Activated naive CD4-positive, alpha-beta T cell treated with anti-CD3 and anti-CD28 coated beads, Interleukin-2, amount 10 ng/mL, durations not matched to agents 7 days and 5 days (primary cell): ENCODE measurements around the gene PXDN.
"Not testable (repeated sequence)": the region's sequence is repeated elsewhere in the genome, so short reads cannot be mapped to it uniquely, and the experiment has no call there.

Source experiments
- CTCF ChIA-PET: fragments of 350-600 bp; sonication (Branson Sonifier 250); formaldehyde crosslinking; loops from one replicate; lab custom pipeline; 2021; ENCODE audit warnings: antibody characterized with exemption; lab: Charles Lee
- DNase-seq: peaks from one replicate; pipeline ENCODE4 v3.0.0-alpha.2; 2020
- H3K27ac Mint-ChIP-seq: one replicate; pipeline ENCODE4 v1.8.0; 2021; ENCODE audit warnings: mild to moderate bottlenecking, moderate library complexity, mixed read lengths
- H3K27me3 Mint-ChIP-seq: one replicate; pipeline ENCODE4 v1.8.0; 2021; ENCODE audit warnings: mild to moderate bottlenecking, mixed read lengths
- H3K36me3 Mint-ChIP-seq: one replicate; pipeline ENCODE4 v1.8.0; 2021; ENCODE audit warnings: mixed read lengths
- H3K4me1 Mint-ChIP-seq: one replicate; pipeline ENCODE4 v1.8.0; 2021; ENCODE audit warnings: mixed read lengths
- H3K4me3 Mint-ChIP-seq: one replicate; pipeline ENCODE4 v1.8.0; 2021; ENCODE audit warnings: mild to moderate bottlenecking, moderate library complexity, mixed read lengths
- H3K9me3 Mint-ChIP-seq: one replicate; pipeline ENCODE4 v1.8.0; 2021; ENCODE audit warnings: mixed read lengths

Gene PXDN

DNA sequence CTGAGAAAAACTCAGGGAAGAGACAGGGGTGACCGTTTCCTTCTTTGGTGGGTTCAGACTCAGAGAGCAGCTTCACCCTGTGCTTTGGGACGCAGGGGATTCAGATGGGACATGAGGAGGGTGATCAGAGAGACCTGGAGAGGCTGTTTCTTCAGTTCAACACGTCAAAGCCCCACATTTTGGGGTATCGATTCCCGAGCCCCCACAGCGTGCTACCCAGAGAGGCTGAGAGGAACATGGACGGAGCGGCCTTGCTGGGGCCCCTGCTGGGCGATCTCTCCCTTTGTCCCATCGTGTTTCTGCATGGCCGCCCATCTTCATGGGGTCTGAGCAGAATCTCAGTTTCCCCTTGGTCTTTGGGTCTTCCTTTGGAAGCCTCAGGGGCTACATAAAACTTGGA lies 38.2 kb upstream of the PXDN start:
- peaks cover 28% of the 10 kb centered on the region for H3K27me3 Mint-ChIP-seq
- H3K4me1 Mint-ChIP-seq = no peaks in the 10 kb centered on the region
- no peaks in the 10 kb centered on the region for H3K36me3 Mint-ChIP-seq
- no peak for DNase-seq
- H3K9me3 Mint-ChIP-seq = no peaks in the 10 kb centered on the region
- H3K4me3 Mint-ChIP-seq = no peak overlapping the region
- no peak overlapping the region for H3K27ac Mint-ChIP-seq
- CTCF ChIA-PET = no interaction called here

DNA sequence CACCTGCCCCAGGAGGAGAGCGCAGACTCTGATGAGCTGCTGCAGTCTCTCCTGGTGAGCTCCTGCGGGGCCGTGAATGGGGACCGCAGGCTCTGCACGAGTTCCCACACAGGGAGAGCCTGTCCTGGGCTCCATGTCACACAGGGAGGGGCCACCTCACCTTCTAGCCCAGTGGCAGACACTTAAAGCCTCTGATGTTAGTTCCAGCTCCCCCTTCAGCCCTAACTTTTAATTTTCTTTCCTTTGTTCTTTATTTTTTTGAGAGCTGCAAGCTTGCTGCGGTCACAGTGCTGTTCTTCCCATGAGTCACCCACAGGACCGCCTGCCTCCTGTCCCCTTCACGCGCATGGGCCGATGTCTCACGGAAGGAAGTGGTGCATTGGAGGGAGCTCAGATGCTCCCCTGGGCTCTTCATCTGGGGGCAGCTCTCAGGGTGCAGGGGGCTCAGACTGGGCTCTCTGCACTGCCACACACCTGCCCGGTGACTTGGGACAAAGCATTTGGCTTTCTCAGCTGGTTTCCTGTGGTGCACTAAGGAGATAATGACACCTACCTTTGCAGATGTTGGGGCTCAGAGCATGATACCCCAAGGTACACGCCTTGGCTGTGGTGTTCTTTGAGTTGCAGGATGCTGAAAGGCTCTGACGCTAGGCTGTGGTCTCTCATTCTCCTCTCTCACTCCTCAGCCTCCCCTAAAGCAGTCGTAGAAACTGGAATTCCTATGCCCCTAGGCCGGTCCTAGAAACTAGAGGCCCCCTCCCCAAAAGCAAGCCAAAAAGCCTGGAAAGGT lies 37.2 kb upstream of the PXDN start:
- Mint-ChIP-seq H3K4me1 (no peaks in the 10 kb centered on the region), H3K9me3 (no peaks in the 10 kb centered on the region), H3K4me3 (no peak overlapping the region), H3K36me3 (no peaks in the 10 kb centered on the region), H3K27ac (no peak overlapping the region), H3K27me3 (peaks cover 28% of the 10 kb centered on the region)
- CTCF ChIA-PET = no interaction called here
- DNase-seq = no peak

DNA sequence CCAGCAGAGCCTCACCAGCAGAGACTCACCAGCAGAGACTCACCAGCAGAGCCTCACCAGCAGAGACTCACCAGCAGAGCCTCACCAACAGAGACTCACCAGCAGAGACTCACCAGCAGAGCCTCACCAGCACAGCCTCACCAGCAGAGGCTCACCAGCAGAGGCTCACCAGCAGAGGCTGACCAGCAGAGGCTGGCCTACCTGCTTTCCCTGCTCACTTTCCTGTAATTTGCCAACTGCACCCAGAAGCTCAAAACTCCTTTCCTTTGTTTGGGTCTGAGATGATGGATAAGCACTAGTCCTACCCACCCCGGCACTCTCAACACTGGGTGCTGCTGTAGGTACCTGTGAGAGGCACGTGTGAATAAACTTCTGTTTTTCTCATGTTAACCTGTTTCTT lies 36.4 kb upstream of the PXDN start:
- Mint-ChIP-seq H3K27me3 (peaks cover 27% of the 10 kb centered on the region), H3K36me3 (no peaks in the 10 kb centered on the region), H3K4me1 (no peaks in the 10 kb centered on the region), H3K9me3 (no peaks in the 10 kb centered on the region), H3K4me3 (no peak overlapping the region), H3K27ac (no peak overlapping the region)
- DNase-seq = no peak
- CTCF ChIA-PET = no interaction called here

DNA sequence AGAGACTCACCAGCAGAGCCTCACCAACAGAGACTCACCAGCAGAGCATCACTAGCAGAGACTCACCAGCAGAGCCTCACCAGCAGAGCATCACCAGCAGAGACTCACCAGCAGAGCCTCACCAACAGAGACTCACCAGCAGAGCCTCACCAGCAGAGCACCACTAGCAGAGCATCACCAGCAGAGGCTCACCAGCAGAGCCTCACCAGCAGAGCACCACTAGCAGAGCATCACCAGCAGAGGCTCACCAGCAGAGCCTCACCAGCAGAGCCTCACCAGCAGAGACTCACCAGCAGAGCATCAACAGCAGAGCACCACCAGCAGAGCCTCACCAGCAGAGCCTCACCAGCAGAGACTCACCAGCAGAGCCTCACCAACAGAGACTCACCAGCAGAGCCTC lies 35.7 kb upstream of the PXDN start:
- H3K9me3 Mint-ChIP-seq, CTCF ChIA-PET: not testable (repeated sequence)

DNA sequence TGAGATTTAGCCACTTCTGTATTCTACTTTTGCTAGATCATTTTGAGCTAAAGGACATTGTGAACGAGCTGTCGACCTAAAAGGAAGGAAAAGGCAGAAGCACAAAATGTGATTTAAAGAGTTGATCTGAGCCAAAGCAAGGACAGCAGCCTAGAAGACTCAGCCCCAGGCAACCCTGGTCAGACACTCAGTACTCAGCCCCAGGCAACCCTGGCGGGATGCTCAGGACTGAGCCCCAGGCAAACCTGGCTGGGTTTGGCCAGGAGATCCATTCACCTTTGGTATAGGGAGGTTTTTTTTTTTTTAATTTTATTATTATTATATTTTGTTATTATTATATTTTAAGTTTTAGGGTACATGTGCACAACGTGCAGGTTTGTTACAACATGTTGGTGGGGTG lies 34.3 kb upstream of the PXDN start:
- Mint-ChIP-seq H3K4me3 (no peak overlapping the region), H3K4me1 (no peaks in the 10 kb centered on the region), H3K27me3 (peaks cover 18% of the 10 kb centered on the region), H3K36me3 (no peaks in the 10 kb centered on the region), H3K27ac (no peak overlapping the region), H3K9me3 (no peaks in the 10 kb centered on the region)
- DNase-seq = no peak
- CTCF ChIA-PET = no interaction called here

More for the DNA sequence above, 35.7 kb upstream of the PXDN start:
- not testable (repeated sequence) for H3K4me3 Mint-ChIP-seq, H3K4me1 Mint-ChIP-seq, H3K36me3 Mint-ChIP-seq, H3K27ac Mint-ChIP-seq, DNase-seq
- H3K27me3 Mint-ChIP-seq = peaks cover 21% of the 10 kb centered on the region

DNA sequence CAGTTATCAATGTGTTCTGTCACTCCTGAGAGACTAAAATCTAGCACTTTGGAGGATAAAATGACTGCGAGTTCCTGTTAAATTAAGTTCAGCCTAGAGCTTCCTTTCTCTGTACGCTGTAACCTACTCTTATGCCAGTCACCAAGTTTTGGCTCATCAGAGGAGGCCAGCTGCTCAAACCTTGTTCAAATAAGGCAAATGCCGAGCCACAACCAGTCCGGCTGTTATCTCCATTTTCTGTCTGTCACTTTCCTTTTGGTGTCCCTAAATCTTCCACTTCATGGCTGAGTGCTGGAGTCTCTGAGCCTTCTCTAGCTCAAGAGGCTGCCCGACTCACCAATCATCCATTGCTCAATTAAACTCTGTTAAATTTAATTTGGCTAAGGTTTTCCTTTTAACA lies 33.5 kb upstream of the PXDN start:
- peaks cover 15% of the 10 kb centered on the region for H3K27me3 Mint-ChIP-seq
- H3K4me1 Mint-ChIP-seq = no peaks in the 10 kb centered on the region
- H3K36me3 Mint-ChIP-seq = no peaks in the 10 kb centered on the region
- no peak overlapping the region for H3K4me3 Mint-ChIP-seq
- CTCF ChIA-PET = no interaction called here
- H3K9me3 Mint-ChIP-seq = no peaks in the 10 kb centered on the region
- H3K27ac Mint-ChIP-seq = no peak overlapping the region
- no peak for DNase-seq

DNA sequence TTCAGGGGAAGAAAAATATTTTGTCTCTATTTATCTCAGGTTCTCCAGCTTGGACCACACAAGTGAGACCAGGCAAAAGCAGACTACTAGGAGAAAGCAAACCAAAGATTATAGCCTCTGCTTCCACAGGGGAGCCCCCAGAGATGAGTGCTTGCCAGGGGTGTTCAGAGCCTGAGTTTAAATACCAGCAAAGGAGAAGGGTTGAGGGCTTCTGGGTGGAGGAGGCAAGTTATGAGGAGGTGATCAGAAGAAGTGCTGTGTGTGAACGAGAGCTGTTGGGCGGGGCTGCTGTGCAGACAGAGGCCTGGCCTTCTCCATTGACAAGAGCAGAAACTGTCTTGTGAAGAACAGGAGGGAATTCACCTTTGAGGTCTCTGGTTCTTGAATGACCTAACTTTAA lies 32.8 kb upstream of the PXDN start:
- Mint-ChIP-seq H3K4me3 (no peak overlapping the region), H3K27ac (no peak overlapping the region), H3K27me3 (peaks cover 9% of the 10 kb centered on the region), H3K9me3 (no peaks in the 10 kb centered on the region), H3K36me3 (no peaks in the 10 kb centered on the region), H3K4me1 (no peaks in the 10 kb centered on the region)
- DNase-seq = no peak
- CTCF ChIA-PET = no interaction called here

DNA sequence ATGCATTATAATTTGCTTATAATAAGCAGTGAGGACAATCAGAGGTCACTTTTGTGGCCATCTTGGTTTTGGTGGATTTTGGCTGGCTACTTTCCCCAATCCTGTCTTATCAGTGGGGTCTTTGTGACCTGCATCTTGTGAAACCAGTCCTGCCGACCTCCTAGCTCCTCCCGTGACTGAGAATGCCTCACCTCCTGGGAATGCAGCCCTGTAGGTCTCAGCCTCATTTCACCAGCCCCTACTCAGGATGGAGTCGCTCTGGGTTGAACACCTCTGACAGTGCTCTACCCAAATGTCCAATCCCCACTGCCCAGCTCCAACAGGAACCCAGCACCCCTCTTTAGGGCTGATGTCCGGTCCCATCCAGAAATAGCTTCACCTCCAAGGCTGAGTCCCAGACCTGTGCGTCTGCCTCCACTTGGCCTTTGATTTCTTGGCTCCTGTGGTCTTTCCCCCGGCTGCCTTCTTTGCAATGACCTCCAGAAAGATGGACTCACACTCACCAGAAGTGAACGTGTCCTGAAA lies 31.3 kb upstream of the PXDN start:
- CTCF ChIA-PET = no interaction called here
- no peak for DNase-seq
- no peak overlapping the region for H3K27ac Mint-ChIP-seq
- no peaks in the 10 kb centered on the region for H3K4me1 Mint-ChIP-seq
- H3K36me3 Mint-ChIP-seq = no peaks in the 10 kb centered on the region
- H3K4me3 Mint-ChIP-seq = no peak overlapping the region
- H3K27me3 Mint-ChIP-seq = peaks cover 6% of the 10 kb centered on the region
- H3K9me3 Mint-ChIP-seq = no peaks in the 10 kb centered on the region

DNA sequence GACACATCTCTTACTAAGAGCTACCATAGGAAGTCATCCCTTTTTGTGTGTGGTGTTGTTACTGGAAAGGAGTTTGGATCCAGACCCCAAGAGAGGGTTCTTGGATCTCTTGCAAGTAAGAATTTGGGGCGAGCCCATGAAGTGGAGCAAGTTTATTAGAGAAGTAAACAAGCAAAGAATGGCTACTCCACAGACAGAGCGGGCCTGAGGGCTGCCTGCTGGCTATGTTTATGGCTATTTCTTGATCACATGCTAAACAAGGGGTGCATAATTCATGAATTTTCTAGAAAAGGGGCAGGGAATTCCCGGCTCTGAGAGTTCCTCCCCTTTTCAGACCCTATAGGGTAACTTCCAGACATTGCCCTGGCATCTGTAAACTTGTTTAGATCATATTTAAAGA lies 30.6 kb upstream of the PXDN start:
- peaks cover 6% of the 10 kb centered on the region for H3K27me3 Mint-ChIP-seq
- CTCF ChIA-PET = no interaction called here
- H3K9me3 Mint-ChIP-seq = no peaks in the 10 kb centered on the region

DNA sequence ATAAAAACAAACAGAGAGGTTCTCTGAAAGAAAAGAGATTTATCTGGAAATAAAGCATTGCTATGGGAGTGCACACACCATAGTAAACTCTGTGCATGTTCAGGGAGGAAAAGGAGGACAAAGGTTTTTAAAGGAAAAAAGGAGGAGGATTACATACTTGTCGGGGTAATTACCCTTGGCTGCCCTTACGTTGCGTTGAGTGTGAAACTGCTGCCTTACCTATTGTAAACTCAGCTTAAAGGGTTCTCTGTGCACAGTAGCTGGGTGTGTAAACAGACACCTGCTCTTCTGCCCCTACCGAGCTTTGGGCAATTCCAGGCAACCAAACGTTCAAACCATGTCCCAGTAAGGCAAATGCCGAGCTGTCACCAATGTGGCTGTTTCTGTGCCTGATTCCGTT lies 29.6 kb upstream of the PXDN start:
- Mint-ChIP-seq H3K4me1 (no peaks in the 10 kb centered on the region), H3K4me3 (no peak overlapping the region), H3K36me3 (no peaks in the 10 kb centered on the region), H3K27ac (no peak overlapping the region), H3K9me3 (no peaks in the 10 kb centered on the region), H3K27me3 (peaks cover 6% of the 10 kb centered on the region)
- CTCF ChIA-PET = no interaction called here
- DNase-seq = no peak

More for the DNA sequence above, 30.6 kb upstream of the PXDN start:
- no peak for DNase-seq
- Mint-ChIP-seq H3K4me3 (no peak overlapping the region), H3K27ac (no peak overlapping the region), H3K4me1 (no peaks in the 10 kb centered on the region), H3K36me3 (no peaks in the 10 kb centered on the region)

DNA sequence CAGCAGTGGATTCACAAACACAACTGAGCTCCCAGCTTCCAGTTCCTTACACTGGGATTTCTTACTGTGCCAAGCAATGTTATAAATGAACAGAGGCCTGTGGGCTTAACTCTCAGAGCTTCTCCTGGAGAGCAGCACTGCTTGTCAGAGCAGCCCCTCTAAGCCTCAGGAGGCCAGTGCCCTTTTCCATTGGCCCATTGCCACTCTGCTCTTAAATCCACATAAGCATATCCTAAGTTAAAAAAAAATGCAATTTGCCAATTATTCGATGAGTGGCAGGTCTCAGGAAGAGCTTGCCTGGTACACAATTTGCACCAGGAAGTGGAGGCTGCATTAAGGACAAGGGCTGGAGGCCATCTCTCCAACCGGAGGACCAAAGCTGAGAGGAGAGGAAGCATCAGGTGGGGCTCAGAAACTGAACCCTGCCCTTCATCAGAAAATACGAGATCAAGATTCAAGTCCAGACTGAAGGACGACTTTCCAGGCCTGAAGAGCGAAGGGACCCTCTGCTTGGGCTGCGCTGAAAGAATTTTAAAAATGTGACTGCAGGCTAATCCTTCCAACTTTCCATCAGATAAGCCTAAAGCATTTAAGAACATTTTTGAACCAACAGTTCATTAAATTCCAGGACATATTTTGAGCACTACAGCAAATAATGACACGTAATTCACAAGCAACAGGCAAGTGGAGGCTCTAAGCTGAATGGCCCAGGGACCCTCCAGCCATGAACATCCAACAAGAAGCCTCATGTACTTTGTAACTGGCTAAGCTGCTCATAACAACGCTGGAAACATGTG lies 28.4 kb upstream of the PXDN start:
- no peak for DNase-seq
- Mint-ChIP-seq H3K27me3 (no peaks in the 10 kb centered on the region), H3K4me3 (no peak overlapping the region), H3K27ac (no peak overlapping the region), H3K4me1 (no peaks in the 10 kb centered on the region), H3K9me3 (no peaks in the 10 kb centered on the region), H3K36me3 (no peaks in the 10 kb centered on the region)
- CTCF ChIA-PET = no interaction called here

DNA sequence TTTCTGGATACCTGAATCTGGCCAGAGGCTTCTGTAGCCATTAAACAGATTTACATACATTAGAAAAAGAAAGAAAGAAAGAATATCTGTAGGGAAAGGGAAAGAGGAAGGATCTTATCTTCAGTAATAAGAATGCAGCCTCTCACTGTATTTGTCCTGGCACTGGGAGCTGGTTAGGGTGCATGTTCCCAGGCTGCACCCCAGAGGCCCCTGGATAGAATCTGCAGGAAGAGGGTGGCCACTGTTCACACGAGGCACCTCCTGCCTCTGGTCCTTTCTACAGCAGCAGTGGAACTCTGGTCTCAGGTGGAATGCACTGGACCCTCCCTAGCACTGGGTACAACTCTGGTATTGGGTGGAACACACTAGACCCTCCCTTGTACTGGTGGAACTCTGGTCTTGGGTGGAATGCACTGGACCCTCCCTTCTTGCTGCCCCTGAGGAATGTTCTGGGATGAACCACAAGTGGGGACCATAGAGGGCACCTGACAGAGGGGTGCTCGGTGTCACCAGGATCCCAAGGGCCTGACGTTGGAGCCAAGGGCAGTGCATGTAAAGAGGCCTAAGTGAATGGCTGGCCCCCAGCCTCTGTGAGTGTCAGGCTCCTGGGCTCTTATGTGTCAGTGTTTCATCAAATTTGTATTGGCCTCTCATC lies 27.4 kb upstream of the PXDN start:
- no peak overlapping the region for H3K4me3 Mint-ChIP-seq
- no peaks in the 10 kb centered on the region for H3K27me3 Mint-ChIP-seq
- no peak for DNase-seq
- no peaks in the 10 kb centered on the region for H3K36me3 Mint-ChIP-seq
- no peaks in the 10 kb centered on the region for H3K9me3 Mint-ChIP-seq
- no peaks in the 10 kb centered on the region for H3K4me1 Mint-ChIP-seq
- CTCF ChIA-PET = no interaction called here
- H3K27ac Mint-ChIP-seq = no peak overlapping the region

DNA sequence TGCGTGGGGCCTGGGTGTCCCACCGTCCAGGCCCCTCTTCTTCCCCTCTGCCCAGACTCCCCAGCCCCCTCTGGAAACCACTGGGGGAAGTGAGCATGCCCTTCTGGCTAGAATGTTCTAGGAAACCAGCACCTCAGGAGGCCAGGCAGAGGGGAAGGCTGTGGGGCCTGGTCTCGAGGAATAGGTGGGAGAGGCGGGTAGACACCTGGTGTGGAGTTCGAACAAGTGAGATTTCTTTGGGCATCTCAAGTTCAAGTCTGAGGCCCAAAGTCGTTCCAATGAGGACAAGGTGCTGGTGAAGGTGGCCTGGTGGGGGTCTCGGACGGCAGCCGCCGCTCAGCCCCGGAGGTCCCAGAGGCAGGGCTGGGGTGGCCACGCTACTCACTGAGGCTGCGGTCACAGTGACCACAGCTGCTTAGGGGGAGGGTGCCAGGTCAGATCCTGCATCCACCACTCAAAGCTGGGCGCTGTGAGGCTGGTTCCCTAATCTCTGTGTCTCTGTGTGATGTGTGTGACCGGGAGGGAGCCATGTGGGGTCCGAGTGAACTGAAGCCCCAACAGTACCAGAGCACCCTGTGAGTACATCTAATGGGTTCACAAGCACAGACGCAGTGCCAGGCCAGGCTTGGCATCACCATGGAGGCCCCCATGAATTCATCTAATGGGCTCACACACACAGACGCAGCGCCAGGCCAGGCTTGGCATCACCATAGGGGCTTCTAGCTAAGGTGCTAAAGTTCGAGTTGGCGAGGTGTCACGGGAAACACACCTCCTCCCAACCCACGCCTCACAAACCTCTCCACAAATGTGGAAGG lies 26.5 kb upstream of the PXDN start:
- H3K27ac Mint-ChIP-seq = no peak overlapping the region
- H3K27me3 Mint-ChIP-seq = no peaks in the 10 kb centered on the region
- CTCF ChIA-PET = interaction anchor here (1.6 kb wide), 1 partner anchor 15 kb away, joined by 5 read pairs; no protein-coding TSS in a partner anchor
- no peaks in the 10 kb centered on the region for H3K36me3 Mint-ChIP-seq
- no peaks in the 10 kb centered on the region for H3K9me3 Mint-ChIP-seq
- no peak overlapping the region for H3K4me3 Mint-ChIP-seq
- H3K4me1 Mint-ChIP-seq = no peaks in the 10 kb centered on the region
- no peak for DNase-seq
